ENCODE measurements around the gene CRPPA.

GRCh38 chr7:16460789-16461493 lies 39.6 kb upstream of the CRPPA start:
- TF ChIP-seq TAF1 (IDR thresholded peaks at IDR 0.05; ENCODE audit: borderline replicate concordance, insufficient read depth, low read length) (no peak), POLR2AphosphoS5 (IDR thresholded peaks at IDR 0.05; ENCODE audit: low read depth, low read length) (no peak), SIN3A (IDR thresholded peaks at IDR 0.05; ENCODE audit: borderline replicate concordance, insufficient read depth, low read length) (no peak)
